GM12875 (cell line): ENCODE measurements around the gene ARMH1.
"Not testable (repeated sequence)": the region's sequence is repeated elsewhere in the genome, so short reads cannot be mapped to it uniquely, and the experiment has no call there.

Source experiments
- H3K4me3 ChIP-seq: one replicate; pipeline ENCODE4 v1.5.1; 2011; ENCODE audit warnings: low read depth, low read length, control low read depth
- CTCF ChIP-seq: IDR thresholded peaks from 2 replicates; pipeline ENCODE4 v1.5.1; 2011; ENCODE audit warnings: low read depth, mild to moderate bottlenecking, control low read depth, inconsistent platforms, low read length, moderate library complexity, borderline replicate concordance; ENCODE audit not compliant: insufficient read depth

The ARMH1 gene

GRCh38 chr1:44696789-44697345 lies 22.4 kb downstream of the ARMH1 start:
- no peak for TF ChIP-seq CTCF
- H3K4me3 ChIP-seq = no peak overlapping the region

- no peak for TF ChIP-seq CTCF
- H3K4me3 ChIP-seq = no peak overlapping the region
Measured at GRCh38 chr1:44698138-44698537, 23.6 kb downstream of the ARMH1 start.

GRCh38 chr1:44699375-44699774 lies 24.9 kb downstream of the ARMH1 start:
- not testable (repeated sequence) for H3K4me3 ChIP-seq

- no peak overlapping the region for H3K4me3 ChIP-seq
- no peak for TF ChIP-seq CTCF
Measured at GRCh38 chr1:44700573-44700972, 26.1 kb downstream of the ARMH1 start.

- no peak for TF ChIP-seq CTCF
- H3K4me3 ChIP-seq = no peak overlapping the region
Measured at GRCh38 chr1:44701141-44701573, 26.6 kb downstream of the ARMH1 start.

GRCh38 chr1:44705470-44705869 lies 31.0 kb downstream of the ARMH1 start:
- no peak for TF ChIP-seq CTCF
- no peak overlapping the region for H3K4me3 ChIP-seq

GRCh38 chr1:44705938-44706337 lies 31.4 kb downstream of the ARMH1 start:
- TF ChIP-seq CTCF = no peak
- H3K4me3 ChIP-seq = no peak overlapping the region
